HUDEP-2 (cell line): ENCODE measurements around the gene CAMK2G.
"Not testable (repeated sequence)": the region's sequence is repeated elsewhere in the genome, so short reads cannot be mapped to it uniquely, and the experiment has no call there.

Experiments used
- DNase-seq, 76 experiments: peaks; one replicate each; lab custom pipeline; 2025; ENCODE audit not compliant: unreplicated experiment in 76 of 76; lab: John Stamatoyannopoulos, UW

CAMK2G gene

GRCh38 chr10:73905256-73906020 is 31.1 kb upstream of the CAMK2G start:
- no peak for DNase-seq

DNA sequence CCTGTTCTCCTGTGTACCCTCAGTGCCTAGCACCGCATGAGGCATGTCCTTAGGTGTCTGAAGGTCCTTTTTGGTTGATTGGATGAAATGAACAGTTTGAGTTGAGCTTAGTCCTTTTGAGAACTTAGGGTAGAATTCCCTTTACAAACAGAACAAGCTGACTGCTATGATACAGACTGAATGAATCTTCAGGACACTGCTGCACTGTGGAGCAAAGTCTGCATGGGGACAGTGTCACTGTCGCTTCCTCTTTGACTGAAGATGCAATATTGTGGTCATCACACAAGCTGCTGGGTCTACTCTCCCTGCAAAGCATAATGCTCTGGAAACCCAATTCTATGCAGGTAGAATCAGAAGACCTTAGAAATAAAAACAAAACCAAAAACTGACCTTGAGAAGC is 28.0 kb upstream of the CAMK2G start:
- DNase-seq = no peak

- no peak for DNase-seq
Observed at GRCh38 chr10:73901261-73901660, 26.9 kb upstream of the CAMK2G start.

- no peak for DNase-seq
Observed at GRCh38 chr10:73900064-73900463, 25.7 kb upstream of the CAMK2G start.

GRCh38 chr10:73899423-73899822 is 25.1 kb upstream of the CAMK2G start:
- no peak for DNase-seq

DNA sequence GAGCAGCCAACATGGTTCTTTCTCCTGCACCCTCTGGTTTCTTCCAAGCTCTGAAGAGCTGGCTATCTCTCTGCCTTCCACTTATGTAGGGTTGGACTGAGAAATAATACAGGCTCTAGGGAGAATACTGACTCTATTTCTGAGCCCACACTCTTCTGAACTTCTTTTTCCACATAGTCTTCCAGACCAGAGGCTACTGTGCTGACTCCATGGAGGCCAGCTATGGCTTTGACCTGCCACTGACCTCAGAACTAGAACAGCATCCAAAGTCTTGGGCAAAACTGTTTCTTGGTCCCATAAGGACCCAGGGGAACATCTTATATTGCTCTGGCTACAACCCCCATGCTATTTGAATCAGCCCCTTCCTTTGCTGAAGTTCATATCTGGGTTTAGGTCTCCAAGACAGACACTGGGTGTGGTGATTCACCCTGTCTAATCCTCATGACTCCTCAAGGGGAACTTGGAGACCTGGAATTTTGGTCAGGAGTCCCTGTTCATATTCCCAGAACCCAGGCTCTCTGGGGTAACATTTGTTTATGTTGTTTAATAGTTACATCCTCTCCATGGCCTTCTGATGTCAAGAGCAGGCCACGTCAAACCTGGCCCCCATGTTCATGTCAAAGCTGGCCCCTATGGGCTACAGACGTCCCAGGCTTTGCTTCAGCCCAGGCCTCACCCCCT is 24.5 kb upstream of the CAMK2G start:
- DNase-seq = no peak

GRCh38 chr10:73897693-73898092 is 23.3 kb upstream of the CAMK2G start:
- no peak for DNase-seq

DNA sequence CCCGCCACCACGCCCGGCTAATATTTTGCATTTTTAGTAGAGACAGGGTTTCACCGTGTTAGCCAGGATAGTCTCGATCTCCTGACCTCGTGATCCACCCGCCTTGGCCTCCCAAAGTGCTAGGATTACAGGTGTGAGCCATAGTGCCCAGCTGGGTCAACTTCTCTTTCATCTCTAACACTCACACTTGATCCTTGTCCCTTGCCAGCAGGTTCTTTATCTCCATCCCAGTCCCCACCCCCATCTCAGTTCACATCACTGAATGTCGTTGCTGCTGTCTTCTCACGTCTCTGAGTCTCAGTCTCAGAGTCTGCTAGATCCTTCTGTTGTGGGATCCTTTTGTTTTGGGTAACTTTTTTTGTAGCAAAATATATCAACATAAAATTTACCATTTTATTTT is 21.0 kb upstream of the CAMK2G start:
- DNase-seq = not testable (repeated sequence)

- DNase-seq = peak in 15 of 76 experiments; percentile 7 to 50 (median 20)
Observed at GRCh38 chr10:73894245-73894971, 20.1 kb upstream of the CAMK2G start.

GRCh38 chr10:73893426-73893825 is 19.1 kb upstream of the CAMK2G start:
- DNase-seq = no peak

- no peak for DNase-seq
Observed at GRCh38 chr10:73892310-73893030, 18.1 kb upstream of the CAMK2G start.

- DNase-seq = no peak
Observed at GRCh38 chr10:73891540-73891939, 17.2 kb upstream of the CAMK2G start.

DNA sequence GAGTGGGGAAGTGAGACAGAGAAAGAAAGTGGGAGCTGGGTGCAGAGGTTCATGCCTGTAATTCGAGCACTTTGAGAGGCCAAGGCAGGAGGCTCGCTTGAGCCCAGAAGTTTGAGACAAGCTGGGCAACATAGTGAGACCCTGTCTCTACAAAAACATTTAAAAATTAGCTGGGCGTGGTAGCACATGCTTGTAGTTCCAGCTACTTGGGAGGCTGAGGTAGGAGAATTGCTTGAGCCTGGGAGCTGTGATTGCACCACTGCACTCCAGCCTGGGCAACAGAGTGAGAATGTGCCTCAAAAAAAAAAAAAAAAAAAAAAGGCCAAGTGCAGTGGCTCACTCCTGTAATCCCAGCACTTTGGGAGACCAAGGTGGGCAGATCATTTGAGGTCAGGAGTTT is 16.5 kb upstream of the CAMK2G start:
- not testable (repeated sequence) for DNase-seq

- no peak for DNase-seq
Observed at GRCh38 chr10:73890261-73890660, 15.9 kb upstream of the CAMK2G start.

DNA sequence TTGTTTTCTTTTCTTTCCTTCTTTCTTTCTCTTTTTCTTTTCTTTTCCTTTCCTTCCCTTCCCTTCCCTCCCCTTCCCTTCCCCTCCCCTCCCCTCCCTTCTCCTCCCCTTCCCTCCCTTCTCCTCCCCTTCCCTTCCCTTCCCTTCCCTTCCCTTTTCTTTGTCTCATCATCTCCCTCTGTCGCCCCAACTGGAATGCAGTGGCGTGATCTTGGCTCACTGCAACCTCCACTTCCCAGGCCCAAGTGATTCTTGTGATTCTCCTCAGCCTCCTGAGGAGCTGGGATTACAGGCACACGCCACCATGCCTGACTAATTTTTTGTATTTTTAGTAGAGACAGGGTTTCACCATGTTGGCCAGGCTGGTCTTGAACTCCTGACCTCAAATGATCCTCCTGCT is 15.1 kb upstream of the CAMK2G start:
- not testable (repeated sequence) for DNase-seq

DNA sequence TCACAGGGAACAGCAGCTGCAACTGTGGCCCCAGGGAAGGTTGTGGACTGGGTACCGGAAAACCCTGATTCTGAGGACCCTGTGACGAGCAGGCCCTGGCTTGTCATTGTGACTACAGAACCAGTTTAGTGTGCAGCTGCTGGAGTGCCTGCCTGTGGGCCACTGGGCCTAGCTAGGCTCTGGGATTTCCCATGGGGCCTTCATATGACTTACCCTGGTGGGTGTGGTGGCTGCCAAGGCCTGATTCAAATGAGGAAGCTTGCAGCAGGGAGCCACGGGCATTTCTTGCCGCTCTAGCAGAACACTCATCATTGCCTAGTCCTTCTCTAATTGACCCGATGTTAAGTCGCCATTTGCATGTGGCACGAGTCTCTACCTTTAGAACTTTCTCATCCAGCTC is 14.7 kb upstream of the CAMK2G start:
- DNase-seq = peak in 35 of 76 experiments; percentile 6 to 52 (median 24)

GRCh38 chr10:73888514-73888913 is 14.2 kb upstream of the CAMK2G start:
- no peak for DNase-seq

DNA sequence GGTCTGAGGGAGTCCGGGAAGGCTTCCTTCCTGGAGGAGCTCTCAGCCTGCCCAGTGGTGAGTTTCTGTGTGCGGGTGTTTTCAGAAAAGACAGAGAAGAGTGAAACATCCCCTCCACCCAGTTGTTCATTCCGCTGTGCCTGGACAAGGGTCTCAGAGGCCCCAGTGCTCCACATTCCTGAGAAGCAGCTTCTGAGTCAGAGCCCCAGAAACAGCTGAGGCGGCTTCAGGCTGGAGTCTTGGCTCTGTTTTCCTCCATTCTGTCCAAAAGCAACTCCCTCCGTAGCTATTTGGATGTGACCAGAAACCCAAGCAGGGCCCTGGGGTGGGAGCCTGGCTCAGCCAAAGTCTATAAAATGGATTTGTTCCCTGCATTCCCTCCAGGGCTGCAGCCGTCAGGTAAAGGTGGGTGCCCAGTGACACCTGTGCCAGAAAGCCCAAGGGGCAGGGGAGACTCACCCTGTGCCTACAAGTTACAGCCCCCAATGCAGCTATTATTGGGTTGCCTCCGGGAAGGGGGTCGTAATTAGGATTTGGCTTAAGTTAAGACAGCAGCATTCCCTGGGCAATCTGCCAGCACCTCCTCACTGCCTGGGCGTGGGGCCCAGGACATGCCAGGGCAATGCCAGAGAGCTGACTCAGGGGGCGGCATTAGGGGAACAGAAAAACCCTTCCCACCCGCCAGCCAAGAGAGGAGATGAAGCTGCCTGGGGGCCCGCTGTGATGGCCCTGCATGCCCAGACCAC is 13.1 kb upstream of the CAMK2G start:
- DNase-seq = peak in 39 of 76 experiments; percentile 8 to 50 (median 26)

GRCh38 chr10:73886661-73887293 is 12.4 kb upstream of the CAMK2G start:
- no peak for DNase-seq

DNA sequence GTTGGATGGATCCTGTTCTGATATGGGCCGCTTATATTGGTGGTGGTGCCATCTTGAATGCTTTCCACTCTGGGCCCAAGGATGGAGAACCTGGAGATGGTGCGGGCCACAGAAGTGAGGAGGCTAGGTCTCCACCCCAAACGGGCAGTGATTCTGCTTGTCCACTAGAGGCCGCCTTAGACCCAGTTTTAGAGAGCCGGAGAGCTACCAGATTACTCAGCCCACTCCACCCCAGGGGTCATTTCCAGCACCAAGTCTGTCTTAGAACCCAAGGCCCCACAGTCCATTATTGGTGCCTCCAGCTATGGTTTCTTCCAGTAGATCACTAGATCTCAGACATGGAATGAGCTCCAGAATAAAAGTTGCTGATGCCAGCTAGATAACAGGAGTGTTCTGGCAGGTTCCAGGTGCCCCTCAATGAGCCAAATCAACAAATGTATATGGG is 11.8 kb upstream of the CAMK2G start:
- DNase-seq = peak in 65 of 76 experiments; percentile 9 to 81 (median 47)
